SU-DHL-6 (cell line): ENCODE data around the gene SLC12A2.

Source experiments
- CTCF ChIP-seq: fragments of 200-600 bp; sonication (generic); IDR thresholded peaks from one replicate; pipeline ENCODE4 v1.5.1; 2017; ENCODE audit warnings: antibody characterized with exemption, mild to moderate bottlenecking, low read length, moderate library complexity; ENCODE audit not compliant: insufficient read depth, poor library complexity, severe bottlenecking
- EZH2phosphoT487 ChIP-seq: fragments of 200-600 bp; sonication (generic), shearing (Covaris generic); conservative IDR thresholded peaks from 2 replicates; pipeline ENCODE4 v1.6.1; 2018; ENCODE audit warnings: mild to moderate bottlenecking, antibody characterized with exemption, low read length, moderate library complexity, mixed read lengths

DNA sequence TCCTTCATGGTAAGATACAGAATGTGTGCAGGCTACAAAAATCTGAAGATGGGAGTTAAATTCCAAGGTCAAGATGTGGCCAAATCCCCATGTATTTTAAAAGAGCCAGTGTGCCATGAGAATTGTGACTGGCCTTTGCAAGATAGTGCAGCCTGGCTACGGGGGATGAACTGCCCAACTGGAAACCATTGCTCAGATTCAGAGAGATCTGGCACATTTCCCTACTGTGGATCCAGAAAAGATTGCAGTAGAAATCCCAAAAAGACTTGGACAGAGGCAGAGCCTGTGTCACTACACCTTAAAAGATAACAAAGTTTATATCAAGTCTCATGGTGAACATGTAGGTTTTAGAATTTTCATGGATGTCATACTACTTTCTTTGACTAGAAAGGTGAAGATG, 26.2 kb downstream of the SLC12A2 start:
- TF ChIP-seq CTCF (no peak), EZH2phosphoT487 (no peak)
